HUDEP-2 (cell line): Measurements from ENCODE around the gene ALPK1.
"Not testable (repeated sequence)": the region's sequence is repeated elsewhere in the genome, so short reads cannot be mapped to it uniquely, and the experiment has no call there.

Source experiments
- DNase-seq, 76 experiments: peaks; one replicate each; lab custom pipeline; 2025; ENCODE audit not compliant: unreplicated experiment in 76 of 76; lab: John Stamatoyannopoulos, UW

ALPK1 gene

DNA sequence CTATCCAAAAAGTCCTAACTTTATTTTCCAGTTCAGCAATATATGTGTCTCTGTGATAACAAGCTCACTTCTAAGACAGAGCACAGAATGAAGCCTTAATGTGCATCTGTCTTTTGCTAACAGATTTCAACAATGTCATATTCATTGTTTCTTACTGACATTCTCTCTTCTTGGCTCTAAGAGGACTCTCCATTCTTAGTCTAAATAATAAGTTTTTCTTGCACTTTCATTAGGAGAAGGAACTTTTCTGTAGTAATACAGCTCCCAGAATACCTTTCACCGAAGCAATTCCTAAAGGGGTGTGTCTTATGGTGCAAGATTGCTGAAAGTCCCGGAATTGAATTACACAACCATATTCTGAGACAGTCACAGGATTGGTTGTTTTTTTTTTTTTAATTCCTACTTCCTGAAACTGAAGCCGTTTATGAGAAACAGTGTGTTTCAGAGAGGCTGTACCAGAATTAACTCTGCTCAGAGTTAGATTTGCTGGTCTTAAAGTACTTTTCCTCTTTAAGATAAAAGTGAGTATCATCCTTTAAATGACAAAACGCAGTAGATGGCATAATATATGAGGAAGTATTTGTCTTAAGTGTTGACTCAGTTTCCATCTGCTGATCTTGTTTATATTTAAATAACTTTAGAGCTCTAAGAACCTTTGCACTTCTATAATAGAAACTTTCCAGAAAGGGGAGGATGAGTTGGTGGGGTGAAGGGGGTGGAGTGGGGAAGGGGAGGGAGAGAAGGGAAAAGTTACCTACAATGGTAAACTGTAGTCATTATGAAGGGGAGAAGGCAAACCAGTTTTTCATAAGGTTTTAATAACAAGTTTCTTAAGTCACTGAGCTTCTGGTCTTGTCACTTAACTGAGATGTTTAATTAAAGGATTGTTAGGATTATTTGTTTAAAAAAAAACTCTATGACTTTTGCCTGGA lies at the start of gene ALPK1:
Gene ALPK1, plus strand, starts transcription at position 421 of the 932 bp plus-strand sequence.
- no peak for DNase-seq

DNA sequence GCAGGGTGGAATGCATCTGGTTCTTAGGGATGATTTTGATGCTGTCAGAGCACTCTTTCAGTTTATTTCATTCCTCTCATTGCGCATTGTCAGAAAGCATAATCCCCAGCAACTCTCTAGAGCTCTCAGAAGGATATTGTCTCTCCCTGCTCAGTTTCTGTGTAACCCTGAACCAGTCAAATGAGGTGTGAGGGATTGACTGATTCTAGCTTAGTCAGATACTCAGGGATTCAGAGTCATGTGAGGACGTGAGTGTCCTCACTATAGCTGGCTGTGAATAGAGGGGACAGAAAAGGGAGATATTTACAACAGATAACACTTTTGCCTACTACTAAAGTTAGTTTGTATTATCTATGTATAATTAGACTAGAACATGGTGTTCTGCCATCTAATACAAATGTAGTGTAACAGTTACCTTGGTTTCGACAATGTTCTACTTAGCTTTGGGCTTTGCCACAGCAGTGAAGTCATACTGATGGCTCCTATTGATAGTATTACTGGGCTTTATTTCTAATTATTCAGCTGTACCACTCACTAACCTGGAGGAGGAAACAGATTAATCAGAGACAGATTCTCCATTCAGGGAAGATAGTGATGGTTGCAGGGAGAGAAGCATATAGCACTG lies 46.0 kb upstream of the ALPK1 start:
- DNase-seq, result no peak

DNA sequence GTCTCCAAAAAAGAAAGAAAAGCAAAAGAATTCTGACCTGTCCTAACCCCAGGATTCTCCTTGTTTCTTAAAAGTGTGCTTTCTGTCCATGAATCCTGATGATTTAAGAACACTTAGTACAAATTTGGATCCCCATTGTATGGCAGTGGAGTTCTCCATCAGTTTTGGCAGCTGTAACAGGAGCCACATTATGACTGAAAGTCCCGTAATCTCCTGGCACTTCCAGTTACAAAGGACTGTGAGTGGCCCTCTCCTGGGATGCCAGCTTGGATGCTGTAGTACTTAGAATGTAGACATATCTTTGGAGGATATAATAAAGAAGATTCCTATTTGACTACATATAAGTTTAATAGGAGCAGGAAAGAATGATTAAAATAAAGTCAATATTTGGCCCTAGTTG lies 44.9 kb upstream of the ALPK1 start:
- no peak for DNase-seq

DNA sequence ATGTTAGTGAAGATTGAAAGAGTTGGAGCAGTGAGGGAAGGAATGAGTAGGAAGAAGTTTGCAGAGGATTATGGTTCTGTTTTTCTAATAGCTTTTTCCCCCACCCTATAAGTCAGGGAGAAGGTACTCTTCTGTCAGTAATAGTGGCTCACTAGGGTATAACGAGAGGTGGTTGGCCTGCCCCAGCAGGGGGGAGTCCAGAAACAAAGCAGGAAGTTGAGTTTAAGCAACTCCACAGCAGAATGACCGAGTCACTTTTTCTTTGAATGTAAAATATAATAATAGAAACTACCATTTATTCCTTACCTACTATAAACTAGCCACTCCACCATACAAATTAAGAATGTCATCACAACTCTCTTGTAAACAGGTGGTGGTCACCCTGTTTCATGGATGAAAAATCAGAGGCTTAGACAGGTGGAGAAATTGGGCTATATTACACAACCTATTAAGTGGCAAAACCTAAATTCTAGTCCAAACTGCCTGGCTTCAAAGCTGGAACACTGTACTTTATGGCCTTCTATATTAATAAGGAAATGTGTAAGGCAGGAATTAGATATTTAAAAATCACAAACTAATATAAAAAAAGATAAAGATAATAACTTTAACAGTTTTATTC lies 43.7 kb upstream of the ALPK1 start:
- DNase-seq, result no peak

DNA sequence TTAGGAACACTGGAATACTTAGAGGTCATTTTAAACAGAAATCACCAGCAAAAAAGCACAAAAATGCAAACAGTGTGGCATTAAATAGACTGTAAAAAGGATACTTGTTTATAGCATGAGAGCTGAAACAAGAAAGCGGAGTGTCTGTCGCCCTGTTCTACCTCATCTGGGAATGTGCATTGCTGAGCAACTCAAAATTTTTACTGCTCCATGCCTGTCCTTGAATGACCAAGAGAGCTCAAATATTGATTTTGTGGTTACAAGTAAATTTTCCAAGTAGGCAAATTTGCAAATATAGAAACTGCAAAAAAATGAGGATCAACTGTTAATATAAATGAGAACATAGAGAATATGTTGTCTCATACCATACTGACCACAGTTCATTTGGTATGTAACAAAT lies 40.1 kb upstream of the ALPK1 start:
- DNase-seq, result no peak

DNA sequence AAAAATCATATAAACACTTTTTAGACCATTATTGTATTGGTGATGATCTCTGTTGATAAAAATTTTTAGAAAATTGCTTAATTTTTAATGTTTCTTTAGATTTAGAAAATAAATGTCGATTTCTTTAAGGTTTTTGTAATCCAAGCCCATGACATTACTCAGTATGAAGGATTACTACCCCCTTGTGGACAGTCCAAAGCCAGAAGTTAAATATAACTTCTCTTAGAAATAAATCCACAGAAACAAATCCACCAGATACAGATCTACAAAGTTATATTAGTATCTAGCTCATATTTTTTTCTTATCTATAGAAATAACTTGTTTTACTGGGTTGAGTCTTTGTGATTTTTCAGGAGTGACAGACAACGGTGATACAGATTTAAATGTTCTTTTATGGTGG lies 30.3 kb upstream of the ALPK1 start:
- DNase-seq, result no peak

DNA sequence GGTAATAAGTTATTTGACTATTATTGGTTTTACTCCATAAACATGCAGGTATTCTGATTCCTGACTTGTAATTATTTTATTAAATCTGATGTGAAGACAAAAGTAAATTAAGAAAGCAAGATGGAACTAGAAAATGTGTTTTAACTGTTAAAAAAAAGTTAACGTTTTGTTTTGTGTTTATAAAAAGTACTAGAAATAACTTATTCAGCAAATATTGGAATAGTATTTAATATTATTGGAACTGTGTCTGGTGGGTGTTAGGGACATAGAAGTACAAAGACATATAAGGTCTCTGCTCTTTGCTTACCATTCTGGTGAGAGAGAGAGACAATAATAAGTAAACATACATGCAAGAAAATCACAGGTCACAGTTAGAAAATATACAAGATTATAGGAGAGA lies 27.1 kb upstream of the ALPK1 start:
- DNase-seq, result no peak

DNA sequence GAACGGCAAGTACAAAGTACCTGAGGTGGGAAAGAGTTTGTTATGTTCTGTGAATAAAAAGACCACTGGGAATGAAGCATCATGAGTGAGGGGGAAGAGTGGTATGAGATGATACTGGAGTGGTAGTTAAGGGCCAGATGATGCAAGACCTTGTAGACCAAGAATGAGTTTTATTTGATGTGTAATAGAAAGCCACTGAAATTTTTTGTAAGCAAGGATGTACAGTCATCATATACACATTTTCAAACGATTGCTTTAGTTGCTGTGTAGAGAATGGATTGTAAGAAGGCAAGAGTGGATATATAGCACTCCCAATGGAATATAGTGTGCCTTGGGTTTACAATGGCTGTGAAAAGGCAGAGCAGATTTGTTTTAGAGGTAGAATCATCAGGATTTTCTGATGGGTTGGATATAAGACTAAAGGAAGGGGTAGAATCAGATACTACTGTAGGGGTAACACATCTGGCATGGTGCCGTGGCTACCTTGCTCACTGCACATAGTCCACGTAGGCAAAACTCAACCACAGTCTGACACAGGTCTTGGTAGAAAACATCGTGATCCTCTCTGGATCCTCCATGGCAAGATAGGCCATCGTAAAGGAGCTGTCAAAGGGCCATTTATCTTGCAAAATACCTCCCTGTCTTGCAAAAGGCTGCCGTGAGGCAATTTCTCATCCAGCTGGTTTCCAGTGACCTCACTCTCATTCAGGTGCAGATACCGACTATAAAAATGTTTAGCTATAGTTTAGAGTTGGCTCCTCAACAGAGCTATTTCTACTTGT lies 26.3 kb upstream of the ALPK1 start:
- no peak for DNase-seq

DNA sequence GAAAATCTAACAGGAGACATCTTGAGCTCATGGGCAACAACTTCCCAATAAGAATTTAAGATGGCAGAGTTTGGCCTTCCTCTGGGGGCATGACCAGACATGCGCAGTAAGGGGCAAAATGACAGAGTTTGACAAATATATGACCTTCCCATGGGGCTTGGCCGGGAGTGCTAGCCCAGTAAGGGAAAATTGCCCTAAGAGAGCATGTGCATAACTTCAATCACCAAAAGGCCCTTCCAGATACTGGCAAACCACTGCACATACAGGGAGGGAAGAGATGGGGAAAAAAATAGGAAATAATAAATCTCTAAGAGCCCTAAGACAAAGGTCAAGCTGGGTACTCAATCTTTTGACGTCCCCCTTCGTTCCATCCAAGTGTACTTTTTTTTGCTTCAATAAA lies 24.9 kb upstream of the ALPK1 start:
- DNase-seq, result no peak

DNA sequence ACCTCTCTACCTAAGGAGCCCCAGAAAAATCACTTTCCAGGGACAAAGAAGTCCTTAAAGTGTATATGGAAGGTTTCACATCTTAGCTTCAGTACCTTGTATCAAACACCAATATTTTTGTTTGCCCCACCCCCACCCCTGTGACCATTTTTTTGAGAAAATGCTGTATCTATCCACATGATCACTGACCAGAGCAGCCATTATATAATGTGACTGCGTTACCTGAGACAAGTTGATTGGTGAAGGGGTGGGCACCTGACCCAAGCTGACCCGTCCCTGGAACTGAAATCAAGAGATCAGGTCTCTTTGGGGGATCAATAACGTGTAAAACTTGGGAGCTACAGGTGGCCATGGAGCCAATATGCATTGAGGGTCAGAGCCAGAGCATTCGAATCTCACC lies 22.2 kb upstream of the ALPK1 start:
- no peak for DNase-seq

DNA sequence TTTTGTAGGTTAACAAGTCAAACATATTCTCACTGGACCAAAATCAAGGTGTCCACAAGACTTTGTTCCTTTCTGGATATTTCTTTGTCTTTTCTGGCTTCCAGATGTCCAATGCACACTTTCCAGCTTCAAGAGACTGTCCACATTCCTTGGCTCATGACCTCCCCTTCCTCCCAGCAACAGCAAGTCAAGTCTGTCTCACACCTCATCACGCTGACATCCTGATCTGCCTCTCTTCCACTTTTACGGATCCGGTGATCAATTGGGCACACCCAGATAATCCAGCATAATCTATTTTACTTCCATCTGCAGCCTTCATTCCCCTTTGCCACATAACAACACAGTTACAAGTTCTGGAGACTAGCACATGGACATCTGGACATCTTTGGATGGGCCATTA lies 21.1 kb upstream of the ALPK1 start:
- no peak for DNase-seq

DNA sequence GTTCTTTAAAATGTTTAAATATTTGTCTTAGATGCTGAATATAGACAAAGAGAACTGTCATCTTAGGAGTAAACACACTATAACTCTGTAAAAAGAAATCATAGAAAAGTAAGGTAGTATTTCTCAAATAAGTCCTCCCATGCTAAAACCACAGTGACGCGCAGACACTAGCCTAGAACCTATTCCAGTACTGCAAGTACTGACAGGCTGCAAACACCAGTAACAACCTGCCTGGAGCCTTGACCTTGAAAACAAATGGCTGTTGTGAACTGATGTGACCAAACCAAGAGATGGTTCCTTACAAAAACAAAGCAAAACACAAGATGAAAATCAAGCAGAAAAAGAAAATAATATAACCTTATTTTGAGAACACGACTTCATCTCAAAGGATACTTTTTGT lies 19.9 kb upstream of the ALPK1 start:
- DNase-seq, result no peak

DNA sequence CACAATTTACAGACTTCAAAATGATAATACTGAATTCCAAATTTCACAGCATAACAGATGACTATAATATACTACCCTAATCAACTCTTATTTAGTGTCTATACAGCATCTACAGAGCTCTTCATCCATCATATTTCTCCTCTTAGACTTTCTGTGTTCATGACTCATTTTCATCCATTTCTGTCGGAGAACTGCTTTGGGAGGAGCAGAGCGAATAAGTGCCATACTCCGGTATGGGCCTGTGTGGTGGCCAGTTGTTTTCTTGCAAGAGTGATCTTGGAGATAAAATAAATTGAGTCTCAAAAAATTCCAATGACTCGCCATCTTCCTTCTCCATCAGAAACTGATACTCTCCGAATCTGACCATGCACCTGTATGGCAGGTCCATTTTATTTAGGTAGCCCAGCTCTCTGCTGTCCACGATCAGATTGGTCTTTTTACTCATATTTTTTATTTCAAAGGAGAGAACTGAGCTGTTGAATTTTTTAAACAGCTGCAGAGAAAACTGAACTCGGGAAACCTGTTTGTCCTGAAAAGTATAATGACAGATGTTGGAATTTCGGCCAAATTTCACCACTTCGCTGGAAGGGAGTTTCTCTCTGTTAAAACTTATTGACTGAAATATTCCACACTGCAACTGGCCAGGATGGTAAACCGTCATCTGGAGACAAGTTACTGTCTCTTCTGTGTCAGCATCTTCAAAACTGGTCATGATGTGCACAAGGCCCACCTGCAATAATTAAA lies 19.3 kb upstream of the ALPK1 start:
- no peak for DNase-seq

DNA sequence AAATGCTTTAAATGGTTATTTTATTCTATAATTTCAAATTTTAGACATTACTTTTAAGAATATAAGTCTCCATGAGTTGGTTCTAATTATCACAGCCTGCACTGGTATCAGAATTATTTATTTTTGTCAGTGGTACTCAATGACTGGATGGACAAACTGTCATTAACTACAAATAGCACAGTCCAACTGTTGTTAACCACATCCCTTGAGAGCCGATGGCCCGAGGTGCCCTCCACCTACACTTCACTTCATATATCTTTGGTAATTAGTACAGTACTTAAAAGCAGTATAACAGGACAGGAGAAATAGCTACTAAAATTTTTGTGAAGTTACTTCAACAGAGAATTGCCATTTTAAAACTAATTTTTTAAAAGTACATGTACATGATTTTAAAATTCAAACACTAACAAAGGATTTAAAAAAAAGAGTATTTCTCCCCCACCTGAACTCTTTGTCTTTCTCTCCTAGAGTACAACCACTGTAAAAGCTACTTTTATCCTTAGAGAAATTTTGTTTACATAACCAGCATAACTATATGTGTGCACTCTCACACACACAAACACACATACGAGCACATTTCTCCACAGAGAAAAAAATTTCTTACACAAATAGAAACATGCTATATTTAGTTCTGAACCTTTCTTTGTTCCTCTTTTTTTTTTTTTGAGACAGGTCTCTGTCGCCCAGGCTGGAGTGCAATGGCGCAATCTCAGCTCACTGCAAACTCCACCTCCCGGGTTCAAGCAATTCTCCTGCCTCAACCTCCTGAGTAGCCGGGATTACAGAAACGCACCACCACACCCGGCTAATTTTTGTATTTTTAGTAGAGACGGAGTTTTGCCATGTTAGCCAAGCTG lies 17.9 kb upstream of the ALPK1 start:
- DNase-seq, result no peak

DNA sequence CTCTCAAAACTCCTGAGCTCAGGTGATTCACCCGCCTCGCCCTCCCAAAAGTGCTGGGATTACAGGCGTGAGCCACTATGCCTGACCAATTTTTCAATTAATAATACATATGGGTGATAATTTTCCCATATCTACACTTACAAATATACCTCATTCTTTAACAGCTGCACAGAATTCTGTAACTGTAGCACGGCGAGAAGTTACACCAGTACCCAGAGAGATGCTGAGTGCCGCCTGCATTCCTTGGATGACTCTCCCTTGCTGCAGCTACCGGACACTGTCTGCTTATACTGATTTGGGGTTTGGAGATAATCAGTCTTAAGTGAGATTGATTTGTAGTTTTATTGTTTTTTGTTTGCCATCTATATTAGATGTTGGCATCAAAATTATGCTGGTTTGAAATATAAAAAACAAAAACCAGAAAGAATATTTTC lies 17.3 kb upstream of the ALPK1 start:
- no peak for DNase-seq

DNA sequence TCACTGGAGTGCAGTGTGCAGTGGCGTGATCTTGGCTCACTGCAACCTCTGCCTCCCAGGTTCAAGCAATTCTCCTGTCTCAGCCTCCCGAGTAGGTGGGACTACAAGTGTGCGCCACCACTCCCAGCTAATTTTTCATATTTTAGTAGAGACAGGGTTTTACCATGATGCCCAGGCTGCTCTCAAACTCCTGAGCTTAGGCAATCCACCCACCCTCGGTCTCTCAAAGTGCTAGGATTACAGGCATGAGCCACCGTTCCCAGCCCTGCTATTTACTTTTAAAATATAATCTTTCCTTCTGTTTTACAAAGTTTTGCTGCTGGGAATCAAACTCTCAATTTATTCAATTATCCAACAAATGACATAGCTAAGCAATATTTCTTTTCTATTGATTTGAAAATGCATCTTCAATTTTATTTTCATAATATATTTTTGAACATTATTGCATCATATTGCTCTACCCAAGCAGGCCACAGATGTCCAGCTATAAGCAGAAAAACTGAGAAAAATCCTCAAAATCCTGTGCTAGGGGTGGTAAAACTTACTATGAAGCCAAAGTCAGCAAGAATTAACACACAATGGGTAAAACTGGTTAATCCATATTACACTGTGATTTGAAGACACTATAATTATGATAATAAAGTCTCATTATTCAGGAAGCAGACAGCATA lies 16.6 kb upstream of the ALPK1 start:
- no peak for DNase-seq

DNA sequence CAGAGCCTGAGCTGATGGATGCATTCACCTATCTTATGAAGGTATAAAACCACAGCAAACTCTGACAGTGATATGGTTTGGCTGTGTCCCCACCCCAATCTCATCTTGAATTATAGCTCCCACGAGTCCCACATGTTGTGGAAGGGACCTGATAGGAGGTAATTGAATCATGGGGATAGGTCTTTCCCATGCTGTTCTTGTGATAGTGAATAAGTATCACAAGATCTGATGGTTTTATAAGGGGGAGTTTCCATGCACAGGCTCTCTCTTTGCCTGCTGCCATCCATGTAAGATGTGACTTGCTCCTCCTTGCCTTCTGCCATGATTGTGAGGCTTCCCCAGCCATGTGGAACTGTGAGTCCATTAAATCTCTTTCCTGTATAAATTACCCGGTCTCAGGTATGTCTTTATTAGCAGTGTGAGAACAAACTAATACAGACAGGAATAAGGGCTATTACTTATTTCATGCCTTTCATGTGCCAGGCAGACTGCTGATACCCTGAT lies 15.2 kb upstream of the ALPK1 start:
- not testable (repeated sequence) for DNase-seq

DNA sequence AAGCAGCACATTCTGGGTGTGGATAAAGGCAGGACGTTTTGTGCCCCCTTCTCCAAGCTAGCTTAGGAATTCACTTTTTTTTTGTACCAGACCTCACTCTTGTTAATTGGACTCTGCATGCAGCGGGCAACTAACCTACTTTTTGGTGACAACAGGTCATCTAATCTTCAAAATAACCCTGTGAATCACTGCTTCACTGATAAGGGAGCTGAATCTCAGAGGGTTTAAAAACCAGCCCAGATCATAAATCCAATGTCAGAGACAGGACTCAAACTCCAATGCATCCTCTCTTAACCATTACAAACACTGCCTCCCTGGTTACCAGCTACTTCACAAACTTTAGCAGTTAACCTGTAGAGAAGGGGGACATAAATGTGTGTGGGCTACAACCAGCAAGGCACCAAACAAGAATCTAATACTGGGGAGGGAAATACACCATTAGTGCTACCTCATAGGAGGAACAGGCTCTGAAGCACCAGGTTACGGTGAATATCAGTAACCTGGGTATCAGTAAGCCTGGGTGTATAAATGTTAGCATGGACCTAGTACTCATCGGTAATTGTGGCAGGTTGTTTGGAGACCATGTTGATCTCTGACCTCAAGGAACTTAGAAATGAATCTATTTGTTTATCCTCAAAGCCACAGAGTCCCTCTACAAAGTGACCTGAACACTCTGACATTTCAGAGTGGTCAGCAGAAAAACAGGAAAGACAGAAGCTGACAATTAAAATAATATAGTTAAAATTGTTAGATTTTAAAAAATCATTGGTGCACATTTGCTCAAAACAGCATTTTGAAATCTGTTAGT lies 14.1 kb upstream of the ALPK1 start:
- no peak for DNase-seq
